NCI-H1694 treated with DMSO at 0.1 percent for 48 hours (cell line): ENCODE results near the gene SPATA33.
"Not testable (repeated sequence)": the region's sequence is repeated elsewhere in the genome, so short reads cannot be mapped to it uniquely, and the experiment has no call there.

ENCODE experiments used
- DNase-seq: peaks from one replicate; lab custom pipeline; 2025; lab: John Stamatoyannopoulos, UW

The SPATA33 gene

DNA sequence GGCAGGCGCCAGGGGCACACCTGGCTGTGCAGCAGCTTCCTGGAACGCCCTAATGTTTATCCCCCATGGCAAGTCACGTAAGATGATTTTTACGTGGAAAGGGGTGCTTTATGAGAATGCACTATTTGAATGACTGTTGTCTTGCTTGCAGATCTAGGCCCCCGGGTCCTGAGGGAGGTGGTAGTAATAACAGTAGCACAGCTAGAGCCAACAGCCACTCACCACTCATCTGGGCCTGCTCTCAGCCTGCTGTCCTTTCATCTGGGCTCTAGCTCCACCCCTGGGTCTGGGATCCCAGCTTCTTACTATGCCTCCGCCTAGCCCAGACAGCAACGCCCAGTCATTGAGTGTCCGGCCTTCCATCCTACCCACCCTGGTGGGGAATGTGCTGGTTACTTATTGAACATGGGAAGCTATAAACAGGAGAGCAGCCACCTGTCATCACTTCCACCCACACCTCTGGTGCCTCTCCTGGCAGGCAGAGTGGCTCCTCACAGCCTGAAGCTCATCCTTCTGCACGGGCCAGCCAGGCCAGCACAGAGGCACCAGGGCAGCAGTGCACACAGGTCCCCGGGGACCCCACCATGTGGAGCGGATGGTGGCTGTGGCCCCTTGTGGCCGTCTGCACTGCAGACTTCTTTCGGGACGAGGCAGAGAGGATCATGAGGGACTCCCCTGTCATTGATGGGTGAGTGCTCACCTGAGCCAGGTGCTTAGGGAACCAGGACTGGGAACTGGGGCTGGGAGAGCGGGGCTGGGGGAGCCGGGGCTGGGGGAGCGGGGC lies 27.6 kb upstream of the SPATA33 start:
- DNase-seq, result no peak

DNA sequence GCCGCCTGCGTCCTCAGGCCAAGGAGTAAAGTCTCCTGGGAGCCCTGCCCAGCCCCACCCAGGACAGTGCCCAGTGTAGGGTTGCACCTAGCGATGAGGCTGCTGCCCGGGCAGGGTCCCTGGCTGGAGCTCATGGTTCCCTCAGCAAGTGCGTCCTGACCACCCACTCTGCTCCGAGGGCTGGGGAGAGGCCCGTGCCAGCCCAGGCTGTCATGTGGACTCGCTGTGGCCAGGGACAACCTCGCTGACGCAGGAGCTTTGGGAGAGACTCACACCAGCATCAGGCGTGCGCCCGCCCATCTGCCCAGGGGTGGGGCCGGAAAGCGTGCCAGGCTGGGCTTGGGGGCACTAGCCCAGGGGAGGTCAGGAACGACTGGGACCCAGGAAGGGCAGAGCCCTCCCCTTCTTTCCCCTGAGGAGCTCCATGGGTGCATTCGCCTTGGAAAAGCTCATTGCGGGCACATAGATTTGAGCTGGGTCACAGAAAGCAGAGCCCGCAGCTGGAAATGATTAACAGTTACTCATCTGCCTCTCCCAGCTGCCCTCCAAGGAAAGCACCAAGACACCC lies 24.5 kb upstream of the SPATA33 start:
- no peak for DNase-seq

DNA sequence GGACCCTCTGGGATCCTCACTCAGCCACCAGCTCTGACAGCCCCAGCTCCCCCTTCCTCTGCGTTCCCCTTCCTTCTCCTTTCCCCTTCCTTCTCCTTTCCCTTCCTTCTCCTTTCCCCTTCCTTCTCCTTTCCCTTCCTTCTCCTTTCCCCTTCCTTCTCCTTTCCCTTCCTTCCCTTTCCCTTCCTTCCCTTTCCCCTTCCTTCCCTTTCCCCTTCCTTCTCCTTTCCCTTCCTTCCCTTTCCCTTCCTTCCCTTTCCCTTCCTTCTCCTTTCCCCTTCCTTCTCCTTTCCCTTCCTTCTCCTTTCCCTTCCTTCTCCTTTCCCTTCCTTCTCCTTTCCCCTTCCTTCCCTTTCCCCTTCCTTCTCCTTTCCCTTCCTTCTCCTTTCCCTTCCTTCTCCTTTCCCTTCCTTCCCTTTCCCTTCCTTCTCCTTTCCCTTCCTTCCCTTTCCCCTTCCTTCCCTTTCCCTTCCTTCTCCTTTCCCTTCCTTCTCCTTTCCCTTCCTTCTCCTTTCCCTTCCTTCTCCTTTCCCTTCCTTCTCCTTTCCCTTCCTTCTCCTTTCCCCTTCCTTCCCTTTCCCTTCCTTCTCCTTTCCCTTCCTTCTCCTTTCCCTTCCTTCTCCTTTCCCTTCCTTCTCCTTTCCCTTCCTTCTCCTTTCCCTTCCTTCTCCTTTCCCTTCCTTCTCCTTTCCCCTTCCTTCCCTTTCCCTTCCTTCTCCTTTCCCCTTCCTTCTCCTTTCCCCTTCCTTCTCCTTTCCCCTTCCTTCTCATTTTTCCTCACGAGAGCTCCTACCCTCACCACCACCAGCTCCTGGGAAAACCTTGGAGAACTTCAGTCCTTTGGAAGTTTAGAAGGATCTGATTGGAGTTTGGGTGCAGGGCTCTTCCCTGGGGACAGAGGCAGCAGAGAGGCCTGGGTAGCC lies 22.9 kb upstream of the SPATA33 start:
- DNase-seq, result not testable (repeated sequence)

DNA sequence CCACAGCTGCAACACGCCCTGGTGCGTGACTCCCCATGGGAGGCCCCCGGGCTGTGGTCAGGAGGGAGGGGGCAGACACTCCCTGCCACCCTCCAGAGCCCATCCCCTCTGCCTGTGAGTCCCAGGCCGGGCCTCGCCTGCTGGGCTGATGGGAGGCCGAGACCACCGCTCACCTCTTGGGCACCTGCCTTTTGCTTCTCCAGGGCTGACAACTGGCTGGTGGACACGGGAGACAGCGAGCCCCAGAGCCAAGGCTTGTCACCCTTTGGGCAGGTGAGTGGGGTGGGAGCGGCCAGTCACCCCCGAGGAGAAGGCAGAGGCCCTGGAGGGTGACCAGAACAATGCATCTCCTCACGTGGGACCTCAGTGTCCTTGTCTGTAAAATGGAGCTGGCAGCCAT lies 21.0 kb upstream of the SPATA33 start:
- DNase-seq, result no peak

DNA sequence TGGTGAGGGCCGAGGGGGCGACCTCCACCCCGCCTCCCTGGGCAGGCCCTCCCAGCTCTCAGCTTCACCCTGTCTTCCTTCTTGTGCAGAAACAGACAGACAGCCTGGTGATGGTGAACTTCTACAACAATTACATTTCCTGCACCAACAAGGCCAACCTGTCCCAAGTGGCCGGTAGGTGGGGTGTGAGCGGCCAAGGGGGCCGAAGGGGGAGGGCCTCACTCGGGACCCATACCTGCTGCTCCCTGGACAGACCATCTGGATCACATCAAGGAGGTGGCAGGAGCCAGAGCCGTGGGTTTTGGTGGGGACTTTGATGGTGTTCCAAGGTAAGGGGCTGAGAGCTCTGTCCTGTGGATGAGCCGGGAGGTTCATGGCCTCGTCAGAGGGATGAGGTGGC lies 20.3 kb upstream of the SPATA33 start:
- DNase-seq, result no peak

DNA sequence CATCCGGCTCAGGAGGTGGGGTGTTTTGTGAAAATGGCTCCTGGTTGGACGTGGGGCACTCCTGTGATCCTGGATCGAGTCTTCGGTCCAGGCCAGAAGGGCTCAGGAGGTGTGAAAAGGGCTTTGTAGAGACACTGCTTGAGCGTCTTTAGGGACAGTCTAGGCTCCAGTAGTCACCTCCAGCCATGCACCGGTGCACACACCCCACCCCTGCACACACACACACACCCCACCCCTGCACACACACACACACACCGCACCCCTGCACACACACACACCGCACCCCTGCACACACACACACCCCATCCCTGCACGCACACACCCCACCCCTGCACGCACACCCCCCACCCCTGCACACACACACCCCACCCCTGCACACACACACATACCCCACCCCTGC lies 19.2 kb upstream of the SPATA33 start:
- no peak for DNase-seq

DNA sequence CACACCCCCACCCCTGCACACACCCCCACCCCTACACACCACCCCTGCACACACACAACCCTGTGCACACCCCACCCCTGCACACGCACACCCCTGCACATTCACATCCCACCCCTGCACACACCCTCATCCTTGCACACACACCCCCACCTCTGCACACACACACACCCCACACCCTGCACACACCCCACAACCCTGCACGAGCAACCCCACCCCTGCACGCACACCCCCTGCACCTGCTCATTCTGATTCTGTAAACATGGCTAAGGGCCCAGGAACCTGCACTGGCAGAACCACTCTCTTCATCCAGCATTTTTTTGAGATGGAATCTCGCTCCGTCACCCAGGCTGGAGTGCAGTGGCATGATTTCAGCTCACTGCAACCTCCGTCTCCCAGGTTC lies 18.3 kb upstream of the SPATA33 start:
- no peak for DNase-seq

DNA sequence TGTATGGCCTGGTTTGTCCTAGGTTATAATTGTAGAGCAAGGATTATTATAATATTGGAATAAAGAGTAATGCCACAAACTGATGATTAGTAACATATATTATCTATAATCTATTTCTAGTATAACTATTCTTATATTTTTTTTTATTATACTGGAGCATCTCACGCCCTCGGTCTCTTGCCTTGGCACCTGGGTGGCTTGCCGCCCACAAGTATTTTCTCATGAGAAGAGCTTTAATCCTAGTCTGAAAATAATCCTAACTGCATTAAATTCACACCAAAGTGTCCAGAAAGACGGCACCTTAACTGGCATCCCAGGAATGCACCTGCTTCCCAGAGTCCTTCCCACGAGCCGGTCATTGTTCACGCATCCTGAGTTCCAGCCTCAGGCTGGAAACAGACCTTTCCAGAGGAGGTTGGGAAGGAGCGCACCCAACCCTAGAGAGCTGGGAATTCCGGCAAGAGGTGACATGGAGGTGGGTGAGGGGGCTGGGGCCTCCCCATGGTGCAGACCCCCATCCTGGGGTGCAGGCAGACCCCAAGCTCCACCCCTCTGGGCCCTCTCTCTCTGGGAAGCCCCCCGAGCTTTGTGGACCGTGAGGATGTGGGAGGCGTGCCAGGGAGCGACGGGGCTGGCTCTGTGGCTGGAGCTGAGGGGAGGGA lies 16.0 kb upstream of the SPATA33 start:
- no peak for DNase-seq

DNA sequence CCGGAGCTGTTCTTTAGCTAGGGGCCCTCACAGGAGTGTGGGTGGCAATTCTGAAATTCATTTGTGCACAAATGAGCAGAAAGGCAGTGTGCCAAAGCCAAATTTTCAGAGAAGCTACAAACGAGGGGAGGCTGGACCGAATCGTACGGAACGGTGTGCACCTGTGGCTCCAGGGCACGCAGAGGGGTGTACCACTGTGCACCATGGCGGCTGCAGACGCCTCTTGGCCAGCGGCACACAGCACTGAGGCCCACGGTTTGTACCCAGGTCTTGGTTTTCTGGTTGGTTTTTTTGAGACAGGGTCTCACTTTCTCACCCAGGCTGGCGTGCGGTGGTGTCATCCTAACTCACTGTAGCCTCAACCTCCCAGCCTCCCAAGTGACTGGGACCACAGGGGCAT lies 15.1 kb upstream of the SPATA33 start:
- no peak for DNase-seq

DNA sequence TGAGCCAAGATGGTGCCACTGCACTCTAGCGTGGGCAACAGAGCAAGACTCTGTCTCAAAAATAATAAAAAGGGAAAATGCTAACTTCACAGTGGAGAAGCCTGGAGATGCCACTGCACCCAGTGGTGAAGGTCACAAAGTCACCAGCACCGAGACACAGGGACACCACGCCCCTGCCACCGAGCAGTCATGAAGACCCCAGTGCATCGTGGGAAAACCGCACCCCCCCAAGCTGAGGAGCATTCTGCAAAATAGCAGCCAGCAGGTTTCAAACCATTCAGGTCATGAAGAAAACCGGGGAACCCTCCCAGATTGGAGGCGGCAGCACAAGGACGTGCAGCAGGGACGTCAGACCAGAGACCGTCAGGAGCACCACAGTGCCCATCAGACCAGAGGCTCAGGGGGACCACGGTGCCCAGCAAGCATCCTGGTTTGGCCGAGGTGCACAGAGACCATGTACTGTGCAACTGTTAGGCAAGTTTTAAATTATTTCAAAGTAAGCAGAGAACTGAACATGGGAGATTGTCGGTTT lies 13.8 kb upstream of the SPATA33 start:
- no peak for DNase-seq

DNA sequence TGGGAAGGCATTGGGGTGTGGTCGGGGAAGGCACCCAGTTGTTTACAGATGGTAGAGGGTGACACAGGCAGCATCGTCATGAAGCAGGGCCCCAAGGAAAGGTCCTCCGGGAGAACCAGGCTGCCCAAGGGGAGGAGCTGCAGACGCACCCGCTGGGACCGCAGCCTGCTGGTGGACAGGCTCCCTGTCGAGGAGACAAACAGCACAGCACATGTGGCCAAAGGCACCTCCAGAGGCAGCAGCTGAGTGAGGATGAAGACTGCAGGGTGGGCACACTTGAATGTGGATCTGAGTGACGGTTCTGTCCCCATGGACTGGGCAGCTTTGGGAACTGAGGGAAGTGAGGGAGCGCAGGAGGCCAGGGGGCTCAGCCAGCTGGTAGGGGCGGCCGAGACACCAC lies 12.5 kb upstream of the SPATA33 start:
- DNase-seq, result no peak

DNA sequence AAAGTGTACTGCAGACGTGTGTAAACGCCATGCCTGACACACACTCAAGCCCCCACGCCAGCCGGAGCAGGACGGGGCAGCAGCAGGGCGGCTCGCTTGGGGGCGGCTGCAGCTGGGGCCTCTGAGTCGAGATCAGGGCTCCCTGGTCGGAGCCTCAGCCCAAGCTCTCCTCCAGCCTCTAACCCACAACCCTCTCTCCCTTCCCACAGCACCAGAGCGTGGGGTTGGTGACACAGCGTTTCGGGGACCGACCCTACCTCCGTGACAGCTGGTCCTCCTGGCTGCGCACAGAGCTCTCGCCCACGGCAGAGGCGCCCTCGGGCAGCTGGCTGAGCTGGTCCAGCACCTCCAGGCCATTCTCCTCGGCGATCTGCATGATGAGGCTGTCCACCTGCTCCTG lies 11.4 kb upstream of the SPATA33 start:
- no peak for DNase-seq

DNA sequence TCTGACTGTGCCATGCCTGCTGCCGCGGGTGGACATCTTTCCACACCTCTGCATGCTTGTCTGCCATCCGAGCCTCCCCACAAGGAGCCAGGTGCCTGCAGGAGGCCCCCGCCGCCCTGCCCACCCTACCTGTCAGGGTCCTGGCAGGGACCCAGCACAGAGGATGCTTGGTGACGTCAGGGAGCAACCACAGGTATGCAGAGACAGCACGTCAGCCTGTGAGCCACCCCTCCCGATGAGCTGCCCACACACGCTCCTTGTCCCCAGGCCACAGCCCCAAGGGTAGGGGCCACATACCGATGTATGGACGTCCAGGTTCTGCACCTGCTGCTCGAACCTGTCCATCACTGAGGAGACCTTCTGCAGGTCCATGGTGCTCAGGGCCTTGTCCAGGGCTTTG lies 10.7 kb upstream of the SPATA33 start:
- no peak for DNase-seq

DNA sequence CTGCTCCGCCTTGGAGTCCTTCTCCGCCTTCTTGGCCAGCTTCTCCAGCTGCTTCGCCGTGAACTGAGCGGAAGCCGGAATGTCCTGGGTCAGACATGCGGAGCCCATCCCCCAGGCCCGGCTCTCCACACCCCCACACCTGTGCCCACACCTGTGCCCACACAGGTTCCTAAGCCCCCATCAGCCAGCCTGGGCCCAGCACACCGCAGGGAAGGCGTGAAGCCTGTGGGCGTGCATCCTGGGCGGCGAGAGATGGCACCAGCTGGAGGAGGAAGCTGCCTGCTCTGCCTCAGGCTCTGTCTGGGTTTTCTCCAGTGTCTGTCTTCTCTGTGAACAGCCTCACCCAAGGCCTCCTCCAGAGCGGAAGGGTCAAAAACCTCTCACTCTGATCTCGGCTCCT lies 6.1 kb upstream of the SPATA33 start:
- no peak for DNase-seq

DNA sequence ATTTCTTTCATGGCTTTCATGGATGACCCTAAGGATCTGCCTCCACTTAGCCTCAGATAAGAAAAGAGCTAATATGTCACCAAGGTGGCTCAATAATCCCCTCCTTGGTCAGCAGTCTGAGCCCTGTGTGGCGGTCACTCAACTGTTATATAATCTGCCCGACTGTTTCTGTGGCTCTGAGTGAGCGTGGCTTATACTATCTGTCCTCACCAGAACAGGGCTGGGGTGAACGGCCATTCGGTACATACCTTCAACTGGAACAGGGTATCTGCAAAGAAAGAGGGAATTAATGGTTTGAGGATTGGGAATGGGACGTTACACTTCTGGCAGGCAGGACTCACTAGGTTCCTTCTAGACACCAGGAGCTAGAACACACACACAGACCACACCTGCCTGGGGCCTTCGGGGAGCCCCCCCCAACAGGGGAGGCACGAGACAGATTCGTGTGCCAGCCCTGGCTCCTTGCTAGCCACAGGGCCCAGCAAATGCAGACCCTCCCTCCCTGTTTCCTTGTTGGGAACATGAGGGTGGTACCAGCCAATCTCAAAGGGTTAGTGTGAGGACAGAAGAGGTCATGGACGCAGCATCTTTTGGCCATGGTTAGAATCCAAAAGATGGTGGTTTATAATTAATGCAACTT lies 3.9 kb upstream of the SPATA33 start:
- DNase-seq, result no peak

DNA sequence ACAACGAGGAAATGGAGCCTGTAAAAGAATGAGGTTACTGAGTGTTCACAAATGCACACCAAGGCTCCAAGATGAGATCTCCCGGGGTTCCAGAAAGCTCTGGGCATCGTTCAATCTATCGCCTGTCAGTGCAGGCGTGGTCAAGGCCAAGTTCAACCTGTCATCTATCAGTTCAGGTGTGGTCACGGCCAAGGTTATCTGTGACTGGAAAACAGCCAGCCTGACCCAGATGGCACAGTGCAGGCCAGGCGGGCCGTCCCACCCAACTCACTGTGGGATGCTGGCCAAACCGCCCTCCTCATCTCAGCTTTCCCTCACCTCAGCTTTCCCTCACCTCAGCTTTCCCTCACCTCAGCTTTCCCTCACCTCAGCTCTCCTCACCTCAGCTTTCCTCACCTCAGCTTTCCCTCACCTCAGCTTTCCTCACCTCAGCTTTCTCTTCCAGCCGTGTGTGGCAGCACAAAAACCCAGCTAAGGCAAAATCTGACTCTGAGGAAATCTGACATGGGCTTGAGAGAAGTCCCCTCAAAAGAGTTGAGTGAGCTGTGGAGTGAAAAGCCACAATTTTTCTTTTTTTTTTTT lies 2.5 kb upstream of the SPATA33 start:
- no peak for DNase-seq

DNA sequence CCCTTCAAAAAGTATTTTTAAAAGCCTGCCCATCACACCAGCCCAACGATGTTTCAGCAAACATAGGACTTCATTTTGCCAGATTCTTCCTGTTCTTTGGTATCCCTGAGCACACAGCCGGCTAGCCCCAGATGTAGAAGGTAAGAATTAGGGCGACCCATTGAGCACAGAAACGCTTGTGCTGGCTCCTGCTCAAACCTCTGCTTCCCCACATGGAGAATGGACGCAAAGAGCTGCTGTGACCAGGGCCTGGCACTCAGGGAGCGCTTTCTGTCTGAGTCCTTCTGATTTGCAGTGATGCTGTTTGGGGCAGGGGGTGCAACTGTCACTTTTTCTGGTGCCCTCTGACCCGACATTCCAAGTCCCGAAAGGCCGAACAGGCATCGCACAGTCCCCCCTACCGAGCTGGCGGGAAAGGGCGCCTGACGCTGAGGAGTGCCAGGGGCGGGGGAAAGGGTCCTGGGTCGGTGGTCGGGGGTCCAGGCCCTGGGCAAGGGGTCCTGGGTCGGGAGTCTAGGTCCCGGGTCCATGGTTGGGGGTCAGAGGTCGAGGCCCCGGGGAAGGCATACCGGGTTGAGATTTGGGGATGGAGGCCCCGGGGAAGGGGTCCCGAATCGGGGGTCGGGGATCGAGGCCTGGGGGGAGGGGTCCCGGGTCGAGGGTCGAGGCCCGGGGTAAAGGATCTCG lies 1.1 kb upstream of the SPATA33 start:
- DNase-seq, result no peak

DNA sequence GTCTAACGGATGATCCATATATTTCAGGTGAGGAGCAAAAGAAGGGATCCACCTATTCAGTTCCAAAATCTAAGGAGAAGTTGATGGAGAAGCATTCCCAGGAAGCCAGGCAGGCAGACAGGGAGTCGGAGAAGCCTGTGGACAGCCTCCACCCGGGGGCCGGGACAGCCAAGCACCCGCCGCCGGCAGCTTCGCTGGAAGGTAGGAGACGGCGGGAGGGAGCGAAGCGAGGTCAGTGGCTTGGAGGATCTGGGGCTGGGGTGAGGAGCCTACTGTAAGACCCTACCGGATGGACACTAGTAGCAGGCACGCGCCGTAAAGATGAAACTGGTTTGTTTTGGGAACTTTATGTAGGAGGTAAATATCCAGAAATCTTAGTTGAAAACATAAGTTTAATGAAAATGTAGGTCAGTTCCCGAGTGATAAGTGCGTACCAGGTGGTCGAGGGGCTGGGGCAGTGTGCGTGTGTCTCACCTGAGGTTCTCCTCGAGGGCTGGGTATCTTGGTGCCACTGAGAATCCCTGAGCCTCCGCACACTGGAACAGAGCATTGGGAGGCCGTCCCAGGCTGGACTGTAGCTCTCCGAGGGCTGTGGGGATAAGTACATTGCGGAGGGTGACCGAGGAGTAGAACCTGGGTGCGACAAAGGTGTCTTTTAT lies 714 bp downstream of the SPATA33 start:
- DNase-seq, result no peak

DNA sequence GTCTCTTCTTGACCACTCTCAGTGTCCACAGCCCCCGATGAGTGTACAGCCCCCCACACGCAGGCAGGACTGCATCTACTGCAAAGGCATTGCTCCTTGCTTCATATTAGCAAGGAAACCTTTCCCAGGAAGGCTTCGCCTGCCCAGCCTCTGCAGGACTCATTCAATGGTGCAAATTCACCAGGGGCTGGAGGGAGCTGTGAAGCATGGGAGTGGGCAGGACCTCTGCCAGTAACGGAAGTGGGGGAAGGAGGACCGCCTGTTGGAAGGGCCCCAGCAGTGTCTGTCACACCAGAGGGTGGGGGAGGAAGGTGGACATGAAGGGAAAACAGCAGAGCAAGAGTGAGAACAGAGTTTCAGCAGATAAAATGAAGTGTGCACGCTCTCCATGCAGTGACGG lies 2.5 kb downstream of the SPATA33 start:
- DNase-seq, result no peak

DNA sequence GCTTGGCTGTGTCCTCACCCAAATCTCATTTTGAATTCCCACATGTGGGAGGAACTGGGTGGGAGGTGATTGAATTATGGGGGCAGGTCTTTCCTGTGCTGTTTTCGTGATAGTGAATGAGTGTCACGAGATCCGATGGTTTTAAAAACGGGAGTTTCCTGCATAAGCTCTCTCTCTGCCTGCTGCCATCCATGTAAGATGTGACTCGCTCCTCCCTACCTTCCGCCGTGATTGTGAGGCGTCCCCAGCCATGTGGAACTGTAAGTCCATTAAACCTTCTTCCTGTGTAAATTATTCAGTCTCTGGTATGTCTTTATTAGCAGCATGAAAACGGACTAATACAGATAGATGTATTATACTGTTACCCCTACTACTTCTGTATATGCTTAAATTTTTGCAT lies 3.6 kb downstream of the SPATA33 start:
- DNase-seq, result no peak
